Activated B cell treated with CpG ODN at 0.5 μM for 24 hours (primary cell): ENCODE results near the gene TTBK1. TPM values are rescaled to one million over a fixed set of nuclear protein-coding genes. Genes with fewer than 3 reads are reported as not detected.
A peak's percentile ranks its signal among the peaks of the same experiment; 100 is the strongest.

Experiments
- ATAC-seq: fragments of 200-7000 bp; cut with Tn5 transposase; one replicate; pipeline ENCODE4 v1.10.0; 2021; ENCODE audit warnings: low read depth, mild to moderate bottlenecking, moderate library complexity
- CTCF ChIA-PET: fragments of 350-600 bp; sonication (Branson Sonifier 250); formaldehyde crosslinking; loops from one replicate; lab custom pipeline; 2021; ENCODE audit warnings: antibody characterized with exemption; lab: Charles Lee
- POLR2A ChIA-PET: fragments of 350-600 bp; sonication (Branson Sonifier 250); formaldehyde crosslinking; loops from one replicate; lab custom pipeline; 2021; ENCODE audit warnings: antibody characterized with exemption; lab: Charles Lee
- DNase-seq: peaks from one replicate; pipeline ENCODE4 v3.0.0; 2022
- H3K27ac Mint-ChIP-seq: one replicate; pipeline ENCODE4 v1.8.0; 2020; ENCODE audit warnings: mixed read lengths
- H3K27me3 Mint-ChIP-seq: one replicate; pipeline ENCODE4 v1.8.0; 2021; ENCODE audit warnings: mixed read lengths
- H3K36me3 Mint-ChIP-seq: one replicate; pipeline ENCODE4 v1.8.0; 2021; ENCODE audit warnings: low read depth, mixed read lengths
- H3K4me1 Mint-ChIP-seq: one replicate; pipeline ENCODE4 v1.8.0; 2021; ENCODE audit warnings: mixed read lengths
- H3K4me3 Mint-ChIP-seq: one replicate; pipeline ENCODE4 v1.8.0; 2020; ENCODE audit warnings: mild to moderate bottlenecking, mixed read lengths
- H3K9me3 Mint-ChIP-seq: one replicate; pipeline ENCODE4 v1.8.0; 2020; ENCODE audit warnings: mixed read lengths
- intact Hi-C: fragments of 100-400 bp; cut with micrococcal nuclease; formaldehyde crosslinking; loops from one replicate; pipeline ENCODE4 v1.15.1; 2024
- total RNA-seq: library from RNA; stranded (reverse); gene quantifications from 2 replicates; pipeline ENCODE4 v1.2.3, GENCODE V29; 2022
- TF ChIP-seq, protein P1 (sequence below): fragments of 200-600 bp; IDR thresholded peaks from one replicate; pipeline ENCODE4 v1.8.0; 2022; ENCODE audit warnings: antibody characterized with exemption, mild to moderate bottlenecking

The TTBK1 gene
- total RNA-seq, 1 donor from 2014 or later = 0.13 TPM

DNA sequence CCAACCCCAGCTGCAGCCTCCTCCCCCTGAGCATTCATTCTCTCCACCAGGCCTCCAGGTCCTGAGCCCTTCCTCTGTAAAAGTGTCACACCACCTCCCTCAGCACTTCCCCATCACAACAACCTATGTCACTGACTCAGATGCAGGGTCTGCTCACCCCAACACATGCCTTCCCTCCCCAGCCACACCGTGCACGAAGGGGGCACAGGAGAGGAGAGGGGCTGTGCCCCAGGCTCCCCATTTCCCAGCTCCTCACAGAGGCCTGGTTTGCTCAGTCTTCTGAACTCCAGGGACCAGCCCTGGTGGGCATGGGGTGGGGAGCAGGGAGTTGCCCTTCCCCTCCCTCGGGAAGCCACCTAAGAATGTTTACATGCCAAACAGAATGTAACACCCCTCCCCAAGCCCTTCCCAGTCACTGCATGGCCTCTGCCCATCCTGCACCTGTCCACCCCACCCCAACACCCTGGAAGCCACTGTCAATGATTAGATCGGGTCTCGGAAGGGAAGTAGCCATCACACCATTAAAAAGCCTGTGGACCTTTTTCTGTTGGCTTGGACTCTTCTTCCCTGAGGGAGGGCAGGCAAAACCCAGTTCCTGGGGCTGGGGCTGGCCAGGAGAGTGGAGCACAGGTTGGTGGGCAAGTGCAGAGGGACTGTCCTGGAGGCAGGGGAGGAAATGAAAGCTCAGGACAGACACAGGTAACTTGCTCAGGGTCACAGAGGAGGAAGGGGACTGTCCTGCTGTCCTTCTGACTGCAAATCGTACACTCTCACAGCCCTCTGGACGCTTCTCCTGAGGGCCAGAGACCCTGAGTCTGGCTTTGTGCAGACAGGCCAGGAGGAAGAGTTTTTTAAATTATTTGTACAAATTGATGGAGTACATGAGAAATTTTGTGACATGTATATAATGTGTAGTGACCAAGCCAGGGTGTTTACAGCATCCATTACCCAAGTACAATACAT is 44.7 kb downstream of the TTBK1 start:
- H3K4me1 Mint-ChIP-seq = peaks cover 7% of the 10 kb centered on the region
- H3K27ac Mint-ChIP-seq = peak overlapping the region; percentile 36
- H3K27me3 Mint-ChIP-seq = peaks cover 24% of the 10 kb centered on the region
- no peaks in the 10 kb centered on the region for H3K36me3 Mint-ChIP-seq
- H3K9me3 Mint-ChIP-seq = no peaks in the 10 kb centered on the region
- ATAC-seq (peak; percentile 45), DNase-seq (no peak)
- no peak overlapping the region for H3K4me3 Mint-ChIP-seq
- intact Hi-C loops = no loop called here
- TF ChIP-seq, protein P1, sequence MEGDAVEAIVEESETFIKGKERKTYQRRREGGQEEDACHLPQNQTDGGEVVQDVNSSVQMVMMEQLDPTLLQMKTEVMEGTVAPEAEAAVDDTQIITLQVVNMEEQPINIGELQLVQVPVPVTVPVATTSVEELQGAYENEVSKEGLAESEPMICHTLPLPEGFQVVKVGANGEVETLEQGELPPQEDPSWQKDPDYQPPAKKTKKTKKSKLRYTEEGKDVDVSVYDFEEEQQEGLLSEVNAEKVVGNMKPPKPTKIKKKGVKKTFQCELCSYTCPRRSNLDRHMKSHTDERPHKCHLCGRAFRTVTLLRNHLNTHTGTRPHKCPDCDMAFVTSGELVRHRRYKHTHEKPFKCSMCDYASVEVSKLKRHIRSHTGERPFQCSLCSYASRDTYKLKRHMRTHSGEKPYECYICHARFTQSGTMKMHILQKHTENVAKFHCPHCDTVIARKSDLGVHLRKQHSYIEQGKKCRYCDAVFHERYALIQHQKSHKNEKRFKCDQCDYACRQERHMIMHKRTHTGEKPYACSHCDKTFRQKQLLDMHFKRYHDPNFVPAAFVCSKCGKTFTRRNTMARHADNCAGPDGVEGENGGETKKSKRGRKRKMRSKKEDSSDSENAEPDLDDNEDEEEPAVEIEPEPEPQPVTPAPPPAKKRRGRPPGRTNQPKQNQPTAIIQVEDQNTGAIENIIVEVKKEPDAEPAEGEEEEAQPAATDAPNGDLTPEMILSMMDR = no peak
- CTCF ChIA-PET = interaction anchor here (0.6 kb wide), 1 partner anchor 139 kb away, joined by 4 read pairs; no protein-coding TSS in a partner anchor
- POLR2A ChIA-PET = interaction anchor here (0.6 to 1.5 kb wide), 2 partner anchors 17 to 74 kb away, joined by 3 read pairs; no protein-coding TSS in a partner anchor

DNA sequence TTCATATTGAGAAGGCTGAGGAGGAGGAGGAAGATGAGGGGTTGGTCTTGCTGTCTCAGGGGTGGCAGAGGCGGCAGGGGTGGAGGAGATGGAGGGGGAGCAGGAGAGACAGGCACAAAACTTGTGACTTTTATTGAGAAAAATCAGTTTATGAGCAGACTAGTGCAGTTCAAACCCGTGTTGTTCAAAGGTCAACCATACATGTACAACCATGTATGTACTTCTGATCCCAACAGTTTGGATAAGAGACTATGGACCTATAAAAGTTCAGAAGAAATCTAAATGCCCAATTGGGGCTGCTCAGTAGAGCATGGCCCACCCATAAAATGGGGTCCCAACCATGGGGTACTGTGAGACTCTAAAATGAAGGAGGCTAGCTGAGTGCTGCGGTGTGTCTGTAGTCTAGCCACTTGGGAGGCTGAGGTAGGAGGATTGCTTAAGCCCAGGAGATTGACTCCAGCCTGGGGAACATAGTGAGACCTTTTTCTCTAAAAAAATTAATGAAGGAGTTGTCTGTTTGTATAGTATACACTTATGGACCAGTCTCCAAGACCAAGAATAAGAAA is 47.1 kb downstream of the TTBK1 start:
- ATAC-seq (no peak), DNase-seq (no peak)
- intact Hi-C loops = no loop called here
- H3K27me3 Mint-ChIP-seq = peaks cover 20% of the 10 kb centered on the region
- H3K36me3 Mint-ChIP-seq = no peaks in the 10 kb centered on the region
- peaks cover 6% of the 10 kb centered on the region for H3K4me1 Mint-ChIP-seq
- CTCF ChIA-PET = no interaction called here
- TF ChIP-seq, protein P1 = no peak
- no peaks in the 10 kb centered on the region for H3K9me3 Mint-ChIP-seq
- no peak overlapping the region for H3K27ac Mint-ChIP-seq
- H3K4me3 Mint-ChIP-seq = no peak overlapping the region
- POLR2A ChIA-PET = interaction anchor here (0.8 kb wide), 1 partner anchor 17 kb away, joined by 3 read pairs; no protein-coding TSS in a partner anchor

GRCh38 chr6:43290905-43291355 is 47.6 kb downstream of the TTBK1 start:
- ATAC-seq = no peak
- no peaks in the 10 kb centered on the region for H3K36me3 Mint-ChIP-seq
- ChIA-PET CTCF (no interaction called here), POLR2A (no interaction called here)
- no peak for DNase-seq
- no peaks in the 10 kb centered on the region for H3K9me3 Mint-ChIP-seq
- TF ChIP-seq, protein P1 = no peak
- intact Hi-C loops = no loop called here
- no peak overlapping the region for H3K27ac Mint-ChIP-seq
- no peak overlapping the region for H3K4me3 Mint-ChIP-seq
- peaks cover 3% of the 10 kb centered on the region for H3K4me1 Mint-ChIP-seq
- H3K27me3 Mint-ChIP-seq = peaks cover 15% of the 10 kb centered on the region

GRCh38 chr6:43291708-43292107 is 48.4 kb downstream of the TTBK1 start:
- CTCF ChIA-PET = interaction anchor here (1.0 kb wide), 1 partner anchor 17 kb away, joined by 3 read pairs; the partner anchor contains the start of gene CRIP3
- peaks cover 3% of the 10 kb centered on the region for H3K4me1 Mint-ChIP-seq

More at GRCh38 chr6:43291708-43292107, 48.4 kb downstream of the TTBK1 start:
- Mint-ChIP-seq H3K27me3 (peaks cover 11% of the 10 kb centered on the region), H3K36me3 (no peaks in the 10 kb centered on the region), H3K4me3 (no peak overlapping the region), H3K27ac (no peak overlapping the region), H3K9me3 (no peaks in the 10 kb centered on the region)
- intact Hi-C loops = no loop called here
- POLR2A ChIA-PET = no interaction called here
- TF ChIP-seq, protein P1 = no peak
- DNase-seq (no peak), ATAC-seq (no peak)
